ENCODE results near the gene IFT22. TPM values are rescaled to one million over a fixed set of nuclear protein-coding genes. Genes with fewer than 3 reads are reported as not detected.

IFT22 gene
- polyA plus RNA-seq, 2 of the 4 experiments (the other 2 are of a cell fraction), result 50.5 to 58.4 TPM

DNA sequence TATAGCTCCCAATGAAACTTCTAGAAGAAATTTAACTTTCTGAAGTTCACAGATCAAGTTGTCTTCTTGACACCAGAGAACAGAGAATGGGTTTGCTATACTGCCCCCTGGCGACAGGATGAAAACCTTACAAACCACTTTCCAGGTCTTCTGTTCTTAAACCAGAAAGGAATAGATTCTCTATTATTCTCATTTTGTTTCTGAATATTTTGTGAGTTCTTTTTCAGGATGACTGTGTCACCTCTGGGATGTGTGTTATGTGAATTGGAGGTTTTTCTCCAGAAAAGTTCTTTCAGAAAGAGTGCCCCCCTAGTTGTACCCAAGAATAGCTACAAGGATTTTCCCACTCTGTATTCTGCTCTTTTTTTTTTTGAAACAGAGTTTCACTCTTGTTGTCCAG is 6.3 kb downstream of the IFT22 start:
- peak in 1 of 2 experiments; percentile 22; a peak in 2 of 5 replicates for TF ChIP-seq RAD21 (conservative IDR thresholded peaks at IDR 0.05 in 1 of 2, IDR thresholded peaks at IDR 0.05 in 1 of 2)
- TF ChIP-seq, protein P1, sequence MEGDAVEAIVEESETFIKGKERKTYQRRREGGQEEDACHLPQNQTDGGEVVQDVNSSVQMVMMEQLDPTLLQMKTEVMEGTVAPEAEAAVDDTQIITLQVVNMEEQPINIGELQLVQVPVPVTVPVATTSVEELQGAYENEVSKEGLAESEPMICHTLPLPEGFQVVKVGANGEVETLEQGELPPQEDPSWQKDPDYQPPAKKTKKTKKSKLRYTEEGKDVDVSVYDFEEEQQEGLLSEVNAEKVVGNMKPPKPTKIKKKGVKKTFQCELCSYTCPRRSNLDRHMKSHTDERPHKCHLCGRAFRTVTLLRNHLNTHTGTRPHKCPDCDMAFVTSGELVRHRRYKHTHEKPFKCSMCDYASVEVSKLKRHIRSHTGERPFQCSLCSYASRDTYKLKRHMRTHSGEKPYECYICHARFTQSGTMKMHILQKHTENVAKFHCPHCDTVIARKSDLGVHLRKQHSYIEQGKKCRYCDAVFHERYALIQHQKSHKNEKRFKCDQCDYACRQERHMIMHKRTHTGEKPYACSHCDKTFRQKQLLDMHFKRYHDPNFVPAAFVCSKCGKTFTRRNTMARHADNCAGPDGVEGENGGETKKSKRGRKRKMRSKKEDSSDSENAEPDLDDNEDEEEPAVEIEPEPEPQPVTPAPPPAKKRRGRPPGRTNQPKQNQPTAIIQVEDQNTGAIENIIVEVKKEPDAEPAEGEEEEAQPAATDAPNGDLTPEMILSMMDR (IDR thresholded peaks at IDR 0.05), result peak; percentile 80
- no peak for TF ChIP-seq SREBF2 (IDR thresholded peaks at IDR 0.05)
- ChIA-PET CTCF (interaction anchor here (0.6 to 2.0 kb wide), 29 partner anchors 8 to 394 kb away, joined by 3 to 10 read pairs (median 4); partner anchors contain the start of gene COL26A1), POLR2A (no interaction called here)
- Histone ChIP-seq H3K27ac (no peak overlapping the region), H3K4me3 (no peak overlapping the region), H3K4me2 (no peak overlapping the region), H3K9me3 (peaks cover 10% of the 10 kb centered on the region; the same call in 2 of the 3 replicates), H3K4me1 (no peaks in the 10 kb centered on the region)
- 0% methylated on average over 1 of the region's 1 CpG for WGBS (ENCODE audit: missing lambda C conversion rate)
- DNase-seq (ENCODE audit: low read depth in 1 of 2, low spot score in 1 of 2) (peak; percentile 59 to 78), ATAC-seq (peak; percentile 64 to 68; a peak in 5 of 6 replicates), FAIRE-seq (no peak)

DNA sequence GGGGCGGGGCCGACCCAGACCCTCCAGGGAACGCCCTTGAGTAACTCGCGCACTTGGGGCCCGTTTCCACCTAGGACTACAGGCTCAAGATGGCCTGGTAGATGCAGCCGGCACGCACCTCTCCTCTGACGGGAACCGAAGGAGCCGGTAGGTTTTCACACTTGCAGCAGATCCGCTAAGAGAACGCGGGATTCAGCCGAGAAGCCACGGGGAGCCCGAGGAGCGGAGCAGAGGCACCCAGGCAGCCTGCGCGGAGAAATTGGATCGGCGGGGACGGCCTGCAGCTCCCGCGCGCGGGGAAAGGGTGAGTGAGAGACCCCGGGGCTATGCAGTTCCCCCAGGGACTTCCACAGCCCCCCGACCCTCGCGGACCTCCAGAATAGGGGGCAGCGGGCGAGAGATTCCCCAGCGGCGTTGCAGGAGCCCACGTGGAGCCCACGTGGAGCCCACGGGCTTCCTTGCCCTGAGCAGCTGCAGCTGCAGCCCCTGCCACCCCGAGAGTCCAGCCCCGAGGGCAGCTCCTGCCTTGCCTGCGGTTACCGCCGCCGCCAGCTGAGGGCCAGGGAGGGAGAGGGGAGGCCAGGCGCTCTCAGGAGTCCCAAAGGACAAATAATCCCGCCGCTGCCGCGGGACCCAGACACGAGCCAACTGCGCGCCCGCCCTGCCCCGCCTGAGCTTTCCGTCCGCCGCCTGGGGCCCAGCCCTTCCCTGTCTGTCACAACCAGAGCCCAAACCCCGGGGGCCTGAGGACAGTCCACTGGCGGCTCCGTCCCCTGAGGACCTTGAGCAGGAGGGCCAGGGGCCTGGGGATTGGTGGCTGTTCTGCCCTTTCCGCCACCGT is 13.1 kb downstream of the IFT22 start:
- Histone ChIP-seq H3K4me3 (peak overlapping the region; percentile 81), H3K4me1 (peaks cover 4% of the 10 kb centered on the region; the same call in 2 of the 3 replicates), H3K27ac (peak overlapping the region; percentile 86 to 94), H3K9me3 (peaks cover 13% of the 10 kb centered on the region), H3K4me2 (peak overlapping the region; percentile 95)
- POLR2A ChIA-PET, result interaction anchor here (0.6 to 2.7 kb wide), 4 partner anchors 9 to 121 kb away, joined by 3 to 23 read pairs (median 4); partner anchors contain the start of genes IFT22, PLOD3 and ZNHIT1
- DNase-seq (ENCODE audit: low read depth in 1 of 2, low spot score in 1 of 2) (peak; percentile 81 to 89), FAIRE-seq (no peak), ATAC-seq (peak; percentile 97)
- TF ChIP-seq MAZ (IDR thresholded peaks at IDR 0.05; ENCODE audit: borderline replicate concordance, low read depth, low read length) (no peak), JUN (IDR thresholded peaks at IDR 0.05) (peak in 1 of 2 experiments; percentile 56; a peak in 2 of 5 replicates), SMC3 (IDR thresholded peaks at IDR 0.05) (no peak), POLR2A (IDR thresholded peaks at IDR 0.05; ENCODE audit: low read length) (peak; percentile 73), MYC (IDR thresholded peaks at IDR 0.05; ENCODE audit: borderline replicate concordance, low read length) (no peak; the same call in 1 of the 2 replicates), JUNB (IDR thresholded peaks at IDR 0.05) (no peak), PHF8 (IDR thresholded peaks at IDR 0.05; ENCODE audit: borderline replicate concordance, low read depth) (peak; percentile 84), ZNF302 (CRISPR knock-in tag; IDR thresholded peaks at IDR 0.05) (no peak), ESRRA (IDR thresholded peaks at IDR 0.05; ENCODE audit: borderline replicate concordance, low read length) (no peak)
- TF ChIP-seq, protein P2, sequence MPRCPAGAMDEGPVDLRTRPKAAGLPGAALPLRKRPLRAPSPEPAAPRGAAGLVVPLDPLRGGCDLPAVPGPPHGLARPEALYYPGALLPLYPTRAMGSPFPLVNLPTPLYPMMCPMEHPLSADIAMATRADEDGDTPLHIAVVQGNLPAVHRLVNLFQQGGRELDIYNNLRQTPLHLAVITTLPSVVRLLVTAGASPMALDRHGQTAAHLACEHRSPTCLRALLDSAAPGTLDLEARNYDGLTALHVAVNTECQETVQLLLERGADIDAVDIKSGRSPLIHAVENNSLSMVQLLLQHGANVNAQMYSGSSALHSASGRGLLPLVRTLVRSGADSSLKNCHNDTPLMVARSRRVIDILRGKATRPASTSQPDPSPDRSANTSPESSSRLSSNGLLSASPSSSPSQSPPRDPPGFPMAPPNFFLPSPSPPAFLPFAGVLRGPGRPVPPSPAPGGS (IDR thresholded peaks at IDR 0.05), result 0 out of 3 replicates have a peak, but pooled peaks have one; percentile 26
- TF ChIP-seq, protein P3, sequence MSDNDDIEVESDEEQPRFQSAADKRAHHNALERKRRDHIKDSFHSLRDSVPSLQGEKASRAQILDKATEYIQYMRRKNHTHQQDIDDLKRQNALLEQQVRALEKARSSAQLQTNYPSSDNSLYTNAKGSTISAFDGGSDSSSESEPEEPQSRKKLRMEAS (IDR thresholded peaks at IDR 0.05), result peak; percentile 95
- TF ChIP-seq, protein P4, sequence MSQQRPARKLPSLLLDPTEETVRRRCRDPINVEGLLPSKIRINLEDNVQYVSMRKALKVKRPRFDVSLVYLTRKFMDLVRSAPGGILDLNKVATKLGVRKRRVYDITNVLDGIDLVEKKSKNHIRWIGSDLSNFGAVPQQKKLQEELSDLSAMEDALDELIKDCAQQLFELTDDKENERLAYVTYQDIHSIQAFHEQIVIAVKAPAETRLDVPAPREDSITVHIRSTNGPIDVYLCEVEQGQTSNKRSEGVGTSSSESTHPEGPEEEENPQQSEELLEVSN (IDR thresholded peaks at IDR 0.05; ENCODE audit: borderline replicate concordance, low read depth), result peak; percentile 89
- TF ChIP-seq, protein P5, sequence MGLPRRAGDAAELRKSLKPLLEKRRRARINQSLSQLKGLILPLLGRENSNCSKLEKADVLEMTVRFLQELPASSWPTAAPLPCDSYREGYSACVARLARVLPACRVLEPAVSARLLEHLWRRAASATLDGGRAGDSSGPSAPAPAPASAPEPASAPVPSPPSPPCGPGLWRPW (IDR thresholded peaks at IDR 0.05), result no peak
- 29% methylated on average over 15 of the region's 62 CpGs for WGBS (ENCODE audit: missing lambda C conversion rate)
- CTCF ChIA-PET, result interaction anchor here (0.6 to 3.0 kb wide), 7 partner anchors 13 to 964 kb away, joined by 3 to 14 read pairs (median 4); no protein-coding TSS in a partner anchor

DNA sequence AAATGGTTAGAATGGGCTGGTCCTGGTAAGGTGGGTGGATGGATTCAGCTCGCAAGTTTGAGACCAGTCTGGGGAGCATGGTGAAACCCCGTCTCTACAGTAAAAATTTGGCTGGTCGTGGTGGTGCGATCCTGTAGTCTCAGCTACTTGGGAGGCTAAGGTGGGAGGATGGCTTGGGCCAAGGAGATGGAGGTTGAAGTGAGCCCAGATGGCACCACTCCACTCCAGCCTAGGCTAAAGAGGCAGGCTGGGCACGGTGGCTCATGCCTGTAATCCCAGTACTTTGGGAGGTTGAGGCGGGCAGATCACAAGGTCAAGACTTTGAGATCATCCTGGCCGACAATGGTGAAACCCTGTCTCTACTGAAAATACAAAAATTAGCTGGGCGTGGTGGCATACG is 15.3 kb downstream of the IFT22 start:
- 89% methylated on average over 9 of the region's 9 CpGs for WGBS (ENCODE audit: missing lambda C conversion rate)

More for the DNA sequence above, 15.3 kb downstream of the IFT22 start:
- Histone ChIP-seq H3K27ac (no peak overlapping the region), H3K4me2 (no peak overlapping the region), H3K4me3 (no peak overlapping the region), H3K4me1 (peaks cover 4% of the 10 kb centered on the region; the same call in 2 of the 3 replicates), H3K9me3 (peaks cover 17% of the 10 kb centered on the region)
- ChIA-PET CTCF (interaction anchor here (0.6 to 3.0 kb wide), 7 partner anchors 9 to 385 kb away, joined by 3 to 14 read pairs (median 5); no protein-coding TSS in a partner anchor), POLR2A (no interaction called here)
- FAIRE-seq (no peak), DNase-seq (ENCODE audit: low read depth in 1 of 2, low spot score in 1 of 2) (no peak), ATAC-seq (no peak)
- TF ChIP-seq POLR2A (IDR thresholded peaks at IDR 0.05; ENCODE audit: low read length), result no peak
- TF ChIP-seq, protein P5 (IDR thresholded peaks at IDR 0.05), result no peak

Measured in A549 (cell line).